ENCODE results near the gene MPDZ. TPM values are rescaled to one million over a fixed set of nuclear protein-coding genes. Genes with fewer than 3 reads are reported as not detected.

The MPDZ gene
- total RNA-seq, 2 donors from 2014 or later = 2.3 to 8.1 TPM

- no peaks in the 10 kb centered on the region for H3K4me1 ChIP-seq
- H3K9me3 ChIP-seq = no peaks in the 10 kb centered on the region
- H3K9ac ChIP-seq (ENCODE audit: low read depth in 2 of 2, low read length in 2 of 2) = no peak overlapping the region
- intact Hi-C loops (cut with DNase I) = no loop called here
- no peaks in the 10 kb centered on the region for H3K27me3 ChIP-seq
- no peak overlapping the region for H3K27ac ChIP-seq
- no peak overlapping the region for H3K4me3 ChIP-seq
- H3K36me3 ChIP-seq = no peaks in the 10 kb centered on the region
- no peak for DNase-seq
- TF ChIP-seq CTCF (IDR thresholded peaks at IDR 0.05) = no peak
Observed at GRCh38 chr9:13181652-13182051, 97.8 kb downstream of the MPDZ start.

DNA sequence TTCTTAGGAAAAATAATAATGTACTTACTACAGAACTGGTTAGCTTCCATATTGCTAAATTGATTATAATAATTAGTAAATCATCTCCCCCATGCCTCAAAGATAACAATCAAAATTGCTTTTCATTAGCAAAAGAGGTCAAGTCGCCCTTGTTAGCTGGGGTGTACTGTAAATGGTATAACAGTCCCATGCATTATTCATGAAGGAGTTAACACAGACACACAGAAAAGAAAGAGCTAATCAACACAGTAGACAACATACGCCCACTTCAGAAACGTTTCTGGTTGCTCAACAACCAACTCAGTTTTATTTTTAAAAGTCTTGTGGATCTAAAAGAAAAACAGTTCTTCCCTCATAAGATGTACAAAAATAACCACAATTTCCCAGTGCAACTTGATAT is 100.2 kb downstream of the MPDZ start:
- H3K36me3 ChIP-seq = no peaks in the 10 kb centered on the region
- H3K27ac ChIP-seq = no peak overlapping the region
- H3K27me3 ChIP-seq = no peaks in the 10 kb centered on the region
- DNase-seq = no peak
- no peak for TF ChIP-seq CTCF (IDR thresholded peaks at IDR 0.05)
- no peaks in the 10 kb centered on the region for H3K4me1 ChIP-seq
- no peak overlapping the region for H3K9ac ChIP-seq (ENCODE audit: low read depth in 2 of 2, low read length in 2 of 2)
- no peak overlapping the region for H3K4me3 ChIP-seq
- H3K9me3 ChIP-seq = no peaks in the 10 kb centered on the region
- intact Hi-C loops (cut with DNase I) = no loop called here

DNA sequence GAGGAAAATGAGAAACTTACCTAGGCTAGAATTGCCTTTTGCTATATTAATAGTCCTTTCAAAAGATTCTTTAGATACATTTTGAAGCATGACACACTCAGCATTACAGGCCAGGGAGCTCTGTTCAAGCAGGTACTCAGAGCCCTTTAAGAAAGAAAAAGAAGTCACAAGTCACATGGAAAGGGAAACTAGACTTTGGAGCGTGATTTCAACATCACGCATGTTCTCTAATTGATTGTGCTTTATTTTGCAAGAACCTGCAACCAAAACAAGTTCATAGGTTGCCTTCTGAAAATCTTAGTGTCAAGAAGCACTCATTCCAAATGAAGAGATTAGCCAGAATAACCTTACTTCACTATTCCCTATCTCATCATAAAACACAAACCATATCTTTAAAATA is 103.8 kb downstream of the MPDZ start:
- Histone ChIP-seq H3K4me3 (no peak overlapping the region), H3K27me3 (no peaks in the 10 kb centered on the region), H3K36me3 (no peaks in the 10 kb centered on the region), H3K9me3 (no peaks in the 10 kb centered on the region), H3K9ac (ENCODE audit: low read depth in 2 of 2, low read length in 2 of 2) (no peak overlapping the region), H3K4me1 (no peaks in the 10 kb centered on the region), H3K27ac (no peak overlapping the region)
- TF ChIP-seq CTCF (IDR thresholded peaks at IDR 0.05) = no peak
- intact Hi-C loops (cut with DNase I) = no loop called here
- no peak for DNase-seq

DNA sequence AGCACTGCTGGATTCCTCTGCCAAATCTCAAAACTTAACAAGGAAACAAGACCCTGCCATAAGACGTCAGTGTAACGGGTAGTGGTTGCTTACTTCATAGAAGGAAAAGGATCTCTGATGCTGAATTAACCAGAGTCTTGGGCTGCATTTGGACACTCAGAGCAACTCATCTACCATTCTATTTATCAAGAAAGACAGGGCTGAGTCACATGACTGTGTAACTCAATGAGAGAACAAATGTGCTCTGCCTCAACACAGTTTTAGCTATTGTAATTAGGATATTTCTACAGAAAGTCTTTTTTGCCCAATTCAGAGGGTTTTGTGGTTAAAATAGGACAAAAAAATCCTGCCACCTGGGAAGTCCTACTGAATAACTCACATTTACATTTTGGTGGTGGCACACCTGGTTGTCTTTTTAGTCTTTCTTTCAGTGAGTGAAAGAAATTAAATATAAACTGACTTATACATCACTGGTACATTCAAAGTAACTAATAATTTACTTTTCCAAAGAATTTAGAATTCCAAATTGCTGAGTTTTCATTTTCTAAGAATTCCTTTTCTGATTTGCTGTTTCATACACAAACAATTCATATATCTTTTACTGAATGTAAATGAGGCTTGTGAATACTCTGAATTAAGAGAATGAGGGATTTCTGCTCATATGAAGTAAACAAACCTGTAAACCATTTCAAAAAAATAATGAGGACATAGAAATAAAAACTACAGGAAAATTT is 104.4 kb downstream of the MPDZ start:
- intact Hi-C loops (cut with DNase I) = no loop called here
- H3K4me1 ChIP-seq = no peaks in the 10 kb centered on the region
- H3K4me3 ChIP-seq = no peak overlapping the region
- H3K27ac ChIP-seq = no peak overlapping the region
- no peaks in the 10 kb centered on the region for H3K36me3 ChIP-seq
- no peaks in the 10 kb centered on the region for H3K9me3 ChIP-seq
- no peak for TF ChIP-seq CTCF (IDR thresholded peaks at IDR 0.05)
- no peak for DNase-seq
- H3K27me3 ChIP-seq = no peaks in the 10 kb centered on the region
- H3K9ac ChIP-seq (ENCODE audit: low read depth in 2 of 2, low read length in 2 of 2) = no peak overlapping the region

- TF ChIP-seq CTCF (IDR thresholded peaks at IDR 0.05) = no peak
- DNase-seq = no peak
- intact Hi-C loops (cut with DNase I) = no loop called here
- Histone ChIP-seq H3K4me1 (no peaks in the 10 kb centered on the region), H3K36me3 (no peaks in the 10 kb centered on the region), H3K4me3 (no peak overlapping the region), H3K9me3 (no peaks in the 10 kb centered on the region), H3K27me3 (no peaks in the 10 kb centered on the region), H3K9ac (ENCODE audit: low read depth in 2 of 2, low read length in 2 of 2) (no peak overlapping the region), H3K27ac (no peak overlapping the region)
Observed at GRCh38 chr9:13173553-13173952, 105.9 kb downstream of the MPDZ start.

Data from colonic mucosa (tissue), 4 donors.